ENCODE results near the gene HMG20B. TPM values are rescaled to one million over a fixed set of nuclear protein-coding genes. Genes with fewer than 3 reads are reported as not detected.

HMG20B gene
- total RNA-seq, 1 experiment from 2014 or later = 131 TPM

DNA sequence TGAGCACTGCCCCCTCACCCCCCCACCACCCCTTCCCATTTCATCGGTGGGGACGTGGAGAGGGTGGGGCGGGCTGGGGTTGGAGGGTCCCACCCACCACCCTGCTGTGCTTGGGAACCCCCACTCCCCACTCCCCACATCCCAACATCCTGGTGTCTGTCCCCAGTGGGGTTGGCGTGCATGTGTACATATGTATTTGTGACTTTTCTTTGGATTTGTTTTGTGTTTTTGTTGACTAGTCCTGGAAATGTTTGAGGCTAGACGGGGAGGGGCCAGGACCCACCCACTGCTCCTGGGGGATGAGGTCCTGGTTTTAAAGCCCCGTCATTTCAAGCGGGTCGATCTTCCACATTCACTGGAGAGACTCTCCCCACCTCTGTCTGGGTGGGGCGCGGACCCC, 36.8 kb upstream of the HMG20B start:
- DNase-seq (ENCODE audit: low spot score) = no peak
- in situ Hi-C loops (cut with HindIII; ENCODE audit: low sequenced_read_pairs) = no loop called here

GRCh38 chr19:3536429-3537100, 36.2 kb upstream of the HMG20B start:
- in situ Hi-C loops (cut with HindIII; ENCODE audit: low sequenced_read_pairs) = no loop called here
- DNase-seq (ENCODE audit: low spot score) = no peak

DNA sequence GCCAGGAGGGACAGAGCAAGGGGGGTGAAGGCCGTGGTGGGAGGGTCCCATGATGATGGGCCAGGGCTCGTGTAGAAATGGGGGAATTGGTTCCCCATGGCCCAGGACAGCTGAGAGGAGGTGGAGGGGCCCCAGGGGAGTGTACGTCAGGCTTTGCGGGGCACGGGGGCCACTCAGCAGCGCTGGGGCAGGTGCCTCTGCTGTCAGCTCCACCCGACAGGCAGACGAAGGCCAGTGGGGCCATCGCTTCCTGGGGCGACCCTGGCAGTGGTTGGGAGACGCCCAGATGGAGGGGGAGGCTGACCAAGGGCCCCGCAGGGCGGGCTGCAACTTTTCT, 35.7 kb upstream of the HMG20B start:
- in situ Hi-C loops (cut with HindIII; ENCODE audit: low sequenced_read_pairs) = no loop called here
- DNase-seq (ENCODE audit: low spot score) = no peak

DNA sequence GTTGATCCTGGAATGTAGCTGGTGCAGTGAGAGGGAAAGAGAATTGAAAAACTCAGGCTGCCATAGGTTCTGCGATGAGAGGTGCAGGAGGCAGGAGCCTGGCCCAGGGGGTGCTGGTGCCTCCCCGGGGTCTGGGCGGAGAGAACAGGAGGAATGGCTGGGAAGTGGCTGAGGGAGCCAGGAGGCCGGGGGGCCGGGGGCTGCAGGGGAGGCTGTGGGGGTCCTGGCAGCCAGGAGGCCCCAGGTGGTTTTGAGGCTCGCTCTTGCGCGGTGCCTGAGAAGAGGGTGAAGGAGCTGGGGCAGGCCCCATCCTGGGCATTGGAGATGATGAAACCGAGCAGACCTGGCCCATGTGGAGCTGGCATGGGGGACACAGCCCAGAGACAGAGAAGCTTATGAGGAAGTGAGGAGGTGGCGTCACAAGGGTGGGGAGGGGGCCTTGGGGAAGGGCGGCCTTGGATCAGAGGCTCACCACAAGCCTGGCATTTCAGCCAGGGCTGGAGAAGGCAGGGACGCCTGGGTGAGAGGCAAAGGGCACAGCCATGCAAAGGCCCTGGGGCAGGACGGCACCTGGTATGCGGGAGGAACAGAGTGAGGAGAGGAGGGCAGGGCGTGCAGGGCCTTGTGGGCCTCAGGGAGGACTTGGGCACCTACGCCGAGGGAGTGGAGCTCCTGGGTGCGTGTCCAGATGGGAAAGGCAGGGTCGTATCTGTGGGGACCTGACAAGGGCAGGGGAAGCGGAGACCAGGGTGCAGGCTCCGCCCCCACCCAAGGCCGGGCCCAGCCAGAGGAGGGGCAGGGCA, 35.1 kb upstream of the HMG20B start:
- no peak for DNase-seq (ENCODE audit: low spot score)
- in situ Hi-C loops (cut with HindIII; ENCODE audit: low sequenced_read_pairs) = no loop called here

- in situ Hi-C loops (cut with HindIII; ENCODE audit: low sequenced_read_pairs) = no loop called here
- DNase-seq (ENCODE audit: low spot score) = no peak
Measured at GRCh38 chr19:3538258-3538929, 34.4 kb upstream of the HMG20B start.

DNA sequence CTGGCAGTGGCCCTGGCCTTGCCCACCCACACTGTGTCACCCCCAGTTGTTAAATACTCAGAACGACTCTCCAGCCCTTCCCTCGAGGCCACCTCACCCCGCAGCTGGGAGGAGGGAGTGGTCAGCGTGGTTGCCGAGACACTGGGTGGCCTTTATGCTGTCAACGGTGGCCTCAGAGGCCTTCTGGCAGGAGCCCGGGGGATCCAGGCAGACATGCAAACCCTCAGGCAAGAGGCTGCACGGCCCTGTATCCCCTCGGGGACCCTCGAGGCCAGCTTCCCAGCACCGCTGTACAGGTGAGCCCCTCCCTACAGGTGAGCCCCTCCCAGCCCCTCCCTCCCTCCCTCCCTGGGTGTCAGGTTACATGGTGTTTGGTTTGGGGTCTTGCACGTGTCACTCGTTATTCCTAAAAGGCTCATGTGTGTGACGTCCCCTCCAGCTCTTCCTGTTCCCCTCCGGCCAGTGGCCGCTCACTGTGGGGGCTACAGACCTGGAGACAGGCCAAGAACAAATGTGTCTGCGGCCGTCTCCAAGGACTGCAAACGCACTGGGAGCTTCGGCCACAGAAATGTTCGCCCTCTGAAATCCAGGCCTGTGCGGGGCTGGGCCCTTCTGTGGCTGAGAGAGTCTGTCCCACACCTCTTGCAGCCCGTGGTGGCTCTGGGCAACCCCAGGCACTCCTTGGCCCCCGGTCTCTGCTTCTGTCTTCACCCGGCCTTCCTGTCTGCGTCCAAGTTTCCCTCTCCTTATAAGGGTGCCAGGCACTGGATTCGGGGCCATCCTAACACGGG, 33.6 kb upstream of the HMG20B start, which contains the start of gene TEKTIP1:
Gene TEKTIP1, plus strand, starts transcription at position 210 of the 791 bp plus-strand sequence. Its CDS starts 4 bp downstream, at position 214.
- in situ Hi-C loops (cut with HindIII; ENCODE audit: low sequenced_read_pairs) = no loop called here
- DNase-seq (ENCODE audit: low spot score) = no peak

- in situ Hi-C loops (cut with HindIII; ENCODE audit: low sequenced_read_pairs) = no loop called here
- no peak for DNase-seq (ENCODE audit: low spot score)
Measured at GRCh38 chr19:3539756-3540118, 33.0 kb upstream of the HMG20B start.

DNA sequence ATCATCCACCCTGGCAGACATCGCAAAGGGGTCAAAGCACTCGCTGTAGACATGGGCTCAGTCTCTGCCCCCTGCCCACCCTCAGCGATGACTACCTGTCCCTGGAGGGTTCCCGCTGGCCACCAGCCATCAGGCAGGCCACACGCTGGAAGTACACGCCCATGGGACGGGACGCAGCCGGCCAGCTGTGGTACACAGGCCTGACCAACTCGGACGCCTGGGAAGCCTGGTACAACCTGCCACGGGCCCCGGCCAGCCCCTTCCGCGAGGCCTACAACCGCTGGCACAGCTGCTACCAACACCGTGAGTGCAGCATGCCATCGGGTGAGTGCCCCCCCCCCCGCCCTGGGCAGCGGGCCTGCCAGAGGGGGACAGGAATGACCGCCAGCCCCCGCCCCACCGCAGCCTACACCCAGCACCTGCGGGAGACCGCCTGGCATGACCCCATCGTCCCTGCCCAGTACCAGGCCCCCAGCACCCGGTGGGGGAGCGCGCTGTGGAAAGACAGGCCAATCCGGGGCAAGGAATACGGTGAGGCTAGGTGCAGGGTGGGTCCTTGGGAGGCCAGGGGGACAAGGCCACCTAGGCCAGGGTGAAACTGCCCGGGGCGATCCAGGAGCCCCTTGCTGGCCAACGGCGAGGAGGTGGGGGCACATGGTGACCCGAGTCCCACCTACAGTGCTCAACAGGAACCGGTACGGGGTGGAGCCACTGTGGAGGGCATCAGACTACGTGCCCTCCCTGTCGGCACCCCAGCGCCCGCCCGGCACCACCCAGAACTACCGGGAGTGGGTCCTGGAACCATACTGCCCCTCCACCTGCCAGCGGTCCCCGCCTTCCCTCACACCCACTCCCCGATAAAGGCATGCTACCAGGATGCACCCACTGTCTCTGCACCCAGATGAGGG, 29.3 kb upstream of the HMG20B start:
- in situ Hi-C loops (cut with HindIII; ENCODE audit: low sequenced_read_pairs) = no loop called here
- no peak for DNase-seq (ENCODE audit: low spot score)

DNA sequence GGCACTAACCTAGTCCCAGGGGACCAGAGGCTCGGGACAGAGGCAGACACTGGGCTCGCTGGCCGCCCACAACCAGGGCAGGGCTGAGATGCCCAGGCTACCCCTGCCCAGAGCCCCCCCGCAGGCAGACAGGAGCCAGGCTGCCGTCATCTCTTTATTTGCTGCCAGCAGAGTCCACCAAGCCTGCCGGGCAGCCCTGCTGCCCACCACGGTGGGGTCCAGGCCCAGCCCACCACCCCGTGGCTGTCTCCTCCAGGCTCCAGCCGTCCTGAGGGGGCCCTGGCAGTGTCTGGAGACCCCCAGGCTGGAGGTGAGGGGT, 28.7 kb upstream of the HMG20B start:
- in situ Hi-C loops (cut with HindIII; ENCODE audit: low sequenced_read_pairs) = no loop called here
- DNase-seq (ENCODE audit: low spot score) = no peak

DNA sequence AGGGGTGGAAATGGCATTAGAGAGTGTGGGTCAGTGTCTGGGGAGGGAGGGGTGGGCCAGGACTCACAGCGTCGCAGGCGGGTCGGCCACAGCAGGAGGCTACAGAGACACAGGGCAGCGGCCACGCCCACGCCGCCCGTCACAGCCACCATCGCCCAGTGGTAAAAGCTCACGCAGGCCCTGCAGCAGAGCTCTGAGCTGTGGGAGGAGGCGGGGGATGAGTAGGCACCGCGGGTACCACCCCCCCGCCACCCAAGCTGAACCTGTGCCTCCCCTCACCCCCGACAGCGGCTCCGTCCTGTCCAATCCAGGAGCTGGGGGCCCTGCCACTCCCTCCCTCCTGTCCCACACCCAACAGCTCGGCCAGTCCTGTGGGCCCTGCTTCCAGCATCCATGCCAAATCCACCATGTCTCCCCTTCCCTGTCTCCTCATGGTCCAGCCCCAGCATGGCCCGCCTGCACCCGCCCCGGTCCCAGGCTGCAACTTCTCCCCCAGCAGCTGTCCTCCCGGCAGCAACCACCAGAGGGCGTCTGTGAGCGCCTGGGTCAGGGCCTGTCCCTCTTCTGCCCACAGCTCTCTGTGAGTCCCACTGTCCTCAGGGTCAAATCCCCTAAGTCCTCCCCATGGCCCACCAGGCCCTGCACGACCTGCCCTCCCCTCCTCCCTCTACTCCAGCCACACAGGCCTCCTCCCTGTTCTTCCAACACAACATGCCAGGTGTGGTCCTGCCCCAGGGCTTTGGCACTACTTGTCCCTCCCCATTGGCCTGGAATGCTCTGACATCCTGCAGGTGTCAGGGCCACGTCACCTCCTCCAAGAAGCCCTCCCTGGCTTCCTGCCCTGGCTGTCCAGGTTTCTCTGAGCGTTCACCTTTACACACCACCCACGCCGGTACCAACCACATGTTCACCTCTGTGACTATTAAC, 27.7 kb upstream of the HMG20B start:
- DNase-seq (ENCODE audit: low spot score) = peak; percentile 51
- in situ Hi-C loops (cut with HindIII; ENCODE audit: low sequenced_read_pairs) = no loop called here

- DNase-seq (ENCODE audit: low spot score) = no peak
- in situ Hi-C loops (cut with HindIII; ENCODE audit: low sequenced_read_pairs) = no loop called here
Measured at GRCh38 chr19:3545669-3546034, 27.1 kb upstream of the HMG20B start.

DNA sequence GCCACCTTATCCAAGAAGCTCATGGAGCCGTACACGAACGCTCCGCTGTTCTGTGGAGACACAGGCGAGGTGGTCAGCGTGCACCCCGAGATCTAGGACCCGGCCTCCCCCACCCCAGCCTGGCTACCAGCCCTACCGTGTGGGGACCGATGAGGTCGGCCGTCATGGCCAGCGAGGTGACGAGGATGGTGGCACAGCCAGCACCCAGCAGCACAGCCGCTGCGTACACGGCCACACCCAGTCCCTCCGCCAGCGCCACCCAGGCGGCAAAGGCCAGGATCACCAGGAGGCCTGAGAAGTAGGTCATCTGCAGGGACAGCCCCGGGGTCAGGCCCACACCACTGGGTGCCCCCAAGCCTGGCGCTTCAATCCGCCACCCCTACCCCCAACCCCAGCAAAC, 26.6 kb upstream of the HMG20B start:
- in situ Hi-C loops (cut with HindIII; ENCODE audit: low sequenced_read_pairs) = no loop called here
- DNase-seq (ENCODE audit: low spot score) = no peak

GRCh38 chr19:3547301-3547731, 25.4 kb upstream of the HMG20B start:
- no peak for DNase-seq (ENCODE audit: low spot score)
- in situ Hi-C loops (cut with HindIII; ENCODE audit: low sequenced_read_pairs) = no loop called here

GRCh38 chr19:3547767-3548282, 24.9 kb upstream of the HMG20B start:
- no peak for DNase-seq (ENCODE audit: low spot score)
- in situ Hi-C loops (cut with HindIII; ENCODE audit: low sequenced_read_pairs) = no loop called here

DNA sequence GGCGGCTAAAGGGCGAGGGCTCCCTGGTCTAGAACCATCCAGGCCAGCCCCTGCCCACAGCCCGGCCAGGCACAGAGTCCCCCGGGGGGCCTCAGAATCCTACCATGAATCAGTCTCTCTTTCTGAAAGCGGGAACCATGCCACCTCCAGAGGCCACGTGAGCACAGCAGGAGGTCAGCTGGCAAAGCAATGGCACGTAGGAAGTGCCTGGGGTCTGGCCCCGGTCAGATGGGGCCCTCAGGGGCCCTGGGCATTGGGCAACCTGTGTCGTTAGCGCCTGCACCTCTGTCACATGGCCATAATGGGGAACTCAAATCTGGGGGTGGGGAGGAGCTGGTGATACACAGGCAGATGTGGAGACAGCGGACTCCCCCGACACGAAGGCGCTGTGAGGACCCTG, 24.1 kb upstream of the HMG20B start:
- DNase-seq (ENCODE audit: low spot score) = no peak
- in situ Hi-C loops (cut with HindIII; ENCODE audit: low sequenced_read_pairs) = no loop called here

- in situ Hi-C loops (cut with HindIII; ENCODE audit: low sequenced_read_pairs) = no loop called here
Measured at GRCh38 chr19:3549816-3550215, 22.9 kb upstream of the HMG20B start.

GRCh38 chr19:3550947-3551791, 21.6 kb upstream of the HMG20B start:
- DNase-seq (ENCODE audit: low spot score) = no peak
- in situ Hi-C loops (cut with HindIII; ENCODE audit: low sequenced_read_pairs) = no loop called here

More at GRCh38 chr19:3549816-3550215, 22.9 kb upstream of the HMG20B start:
- DNase-seq (ENCODE audit: low spot score) = no peak

Data from G401 (cell line).